ENCODE measurements around the gene AP5S1. TPM values are rescaled to one million over a fixed set of nuclear protein-coding genes. Genes with fewer than 3 reads are reported as not detected.
"Not testable (repeated sequence)": the region's sequence is repeated elsewhere in the genome, so short reads cannot be mapped to it uniquely, and the experiment has no call there.

Gene AP5S1
- total RNA-seq, 2 donors from 2014 or later = 4.9 to 5.3 TPM

DNA sequence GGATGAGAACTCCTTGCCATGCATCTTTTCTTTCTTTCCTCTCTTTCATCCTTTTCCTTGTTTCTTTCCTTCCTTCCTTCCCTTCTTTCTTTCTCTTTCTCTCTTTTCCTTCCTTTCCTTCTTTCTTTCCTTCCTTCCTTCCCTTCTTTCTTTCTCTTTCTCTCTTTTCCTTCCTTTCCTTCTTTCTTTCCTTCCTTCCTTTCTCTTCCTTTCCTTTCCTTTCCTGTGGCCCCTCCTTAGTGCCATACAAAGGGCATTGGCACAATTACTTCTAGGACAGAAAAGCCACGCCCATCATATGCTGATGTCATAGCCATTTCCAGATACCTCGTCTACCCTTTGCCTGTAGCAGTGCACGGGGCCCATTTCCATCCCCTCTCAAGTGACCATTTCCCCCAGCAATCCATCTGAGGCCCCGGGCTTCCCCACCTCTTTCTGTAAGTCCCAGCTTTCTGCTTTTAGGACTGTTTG is 31.6 kb upstream of the AP5S1 start:
- H3K27me3 ChIP-seq = no peaks in the 10 kb centered on the region
- no peaks in the 10 kb centered on the region for H3K36me3 ChIP-seq (replicated peaks in 1 of 2; ENCODE audit: insufficient read depth in 1 of 2, low read depth in 2 of 2)
- no peak overlapping the region for H3K27ac ChIP-seq
- WGBS, 2 donors = 52 to 55% methylated on average over 4 of the region's 4 CpGs
- H3K4me3 ChIP-seq = no peak overlapping the region
- H3K9me3 ChIP-seq = no peaks in the 10 kb centered on the region
- H3K4me1 ChIP-seq = peaks cover 32% of the 10 kb centered on the region
- intact Hi-C loops (cut with DNase I) = loop anchor here (5.0 to 10.0 kb wide), 2 partner anchors 34 to 66 kb away; partner anchors contain the start of gene AP5S1
- ATAC-seq (no peak), DNase-seq (no peak)
- no peak for TF ChIP-seq POLR2A (IDR thresholded peaks at IDR 0.05)
- TF ChIP-seq, protein P1, sequence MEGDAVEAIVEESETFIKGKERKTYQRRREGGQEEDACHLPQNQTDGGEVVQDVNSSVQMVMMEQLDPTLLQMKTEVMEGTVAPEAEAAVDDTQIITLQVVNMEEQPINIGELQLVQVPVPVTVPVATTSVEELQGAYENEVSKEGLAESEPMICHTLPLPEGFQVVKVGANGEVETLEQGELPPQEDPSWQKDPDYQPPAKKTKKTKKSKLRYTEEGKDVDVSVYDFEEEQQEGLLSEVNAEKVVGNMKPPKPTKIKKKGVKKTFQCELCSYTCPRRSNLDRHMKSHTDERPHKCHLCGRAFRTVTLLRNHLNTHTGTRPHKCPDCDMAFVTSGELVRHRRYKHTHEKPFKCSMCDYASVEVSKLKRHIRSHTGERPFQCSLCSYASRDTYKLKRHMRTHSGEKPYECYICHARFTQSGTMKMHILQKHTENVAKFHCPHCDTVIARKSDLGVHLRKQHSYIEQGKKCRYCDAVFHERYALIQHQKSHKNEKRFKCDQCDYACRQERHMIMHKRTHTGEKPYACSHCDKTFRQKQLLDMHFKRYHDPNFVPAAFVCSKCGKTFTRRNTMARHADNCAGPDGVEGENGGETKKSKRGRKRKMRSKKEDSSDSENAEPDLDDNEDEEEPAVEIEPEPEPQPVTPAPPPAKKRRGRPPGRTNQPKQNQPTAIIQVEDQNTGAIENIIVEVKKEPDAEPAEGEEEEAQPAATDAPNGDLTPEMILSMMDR (IDR thresholded peaks at IDR 0.05) = no peak

DNA sequence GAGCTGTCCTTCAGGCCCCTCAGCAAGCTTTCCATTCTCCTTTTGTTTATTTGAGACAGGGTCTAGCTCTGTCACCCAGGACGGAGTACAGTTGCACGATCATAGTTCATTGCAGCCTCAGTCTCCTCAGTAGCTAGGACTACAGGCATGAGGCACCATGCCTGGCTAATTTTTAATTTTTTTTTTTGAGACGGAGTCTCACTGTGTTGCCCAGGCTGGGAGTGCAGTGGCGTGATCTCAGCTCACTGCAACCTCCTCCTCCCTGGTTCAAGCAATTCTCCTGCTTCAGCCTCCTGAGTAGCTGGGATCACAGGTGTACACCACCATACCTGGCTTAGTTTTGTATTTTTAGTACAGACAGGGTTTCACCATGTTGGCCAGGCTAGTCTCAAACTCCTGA is 31.1 kb upstream of the AP5S1 start:
- intact Hi-C loops (cut with DNase I) = loop anchor here (5.0 to 10.0 kb wide), 2 partner anchors 33 to 66 kb away; partner anchors contain the start of gene AP5S1
- not testable (repeated sequence) for H3K27ac ChIP-seq

DNA sequence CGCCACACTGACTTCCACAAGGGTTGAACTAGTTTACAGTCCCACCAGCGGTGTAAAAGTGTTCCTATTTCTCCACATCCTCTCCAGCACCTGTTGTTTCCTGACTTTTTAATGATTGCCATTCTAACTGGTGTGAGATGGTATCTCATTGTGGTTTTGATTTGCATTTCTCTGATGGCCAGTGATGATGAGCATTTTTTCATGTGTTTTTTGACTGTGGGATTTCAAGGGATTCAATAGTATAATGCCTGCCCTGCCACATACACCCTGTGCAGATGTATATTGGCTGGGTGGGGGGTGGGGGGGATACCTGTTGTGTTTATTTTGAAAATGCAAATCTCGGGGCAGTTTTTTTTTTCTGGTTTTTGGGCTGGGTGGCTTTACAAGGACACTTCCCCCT is 26.2 kb upstream of the AP5S1 start:
- H3K36me3 ChIP-seq (replicated peaks in 1 of 2; ENCODE audit: insufficient read depth in 1 of 2, low read depth in 2 of 2); H3K9me3 ChIP-seq; ATAC-seq; DNase-seq; H3K4me3 ChIP-seq; H3K27me3 ChIP-seq; H3K27ac ChIP-seq; intact Hi-C loops (cut with DNase I): not testable (repeated sequence)
- peaks cover 21% of the 10 kb centered on the region for H3K4me1 ChIP-seq
- 50 to 100% methylated on average over 1 of the region's 3 CpGs for WGBS, 2 donors

More for the DNA sequence above, 31.1 kb upstream of the AP5S1 start:
- not testable (repeated sequence) for H3K4me3 ChIP-seq; DNase-seq; H3K9me3 ChIP-seq; H3K27me3 ChIP-seq; H3K36me3 ChIP-seq (replicated peaks in 1 of 2; ENCODE audit: insufficient read depth in 1 of 2, low read depth in 2 of 2); ATAC-seq
- peaks cover 27% of the 10 kb centered on the region for H3K4me1 ChIP-seq
- 89 to 91% methylated on average over 4 of the region's 4 CpGs for WGBS, 2 donors

DNA sequence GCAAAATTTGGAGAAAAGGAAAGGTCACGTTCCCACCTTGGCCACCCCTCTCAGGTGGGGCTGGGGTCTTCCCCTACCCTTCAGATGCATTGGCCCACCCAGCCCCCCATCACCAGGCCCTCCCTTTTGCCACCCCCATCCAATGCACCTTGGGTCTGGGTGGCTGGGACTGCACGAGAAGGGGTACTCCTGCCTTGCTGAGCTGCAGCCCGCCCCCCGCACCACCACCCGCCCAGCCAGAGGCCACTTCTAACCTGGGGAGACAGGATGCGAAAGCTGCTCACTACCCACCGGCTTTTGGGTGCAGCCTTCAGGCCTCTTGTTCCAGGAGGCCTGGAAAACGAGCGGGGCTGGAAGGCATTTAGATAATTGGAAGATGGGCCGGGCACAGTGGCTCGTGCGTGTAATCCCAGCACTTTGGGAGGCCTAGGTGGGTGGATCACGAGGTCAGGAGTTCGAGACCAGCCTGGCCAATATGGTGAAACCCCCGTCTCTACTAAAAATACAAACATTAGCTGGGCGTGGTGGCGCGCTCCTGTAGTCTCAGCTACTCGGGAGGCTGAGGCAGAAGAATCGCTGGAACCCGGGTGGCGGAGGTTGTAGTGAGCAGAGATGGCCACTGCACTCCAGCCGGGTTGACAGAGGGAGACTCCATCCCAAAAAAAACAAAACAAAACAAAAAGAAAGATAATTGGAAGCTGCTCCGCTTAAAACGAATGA is 25.5 kb upstream of the AP5S1 start:
- 83 to 87% methylated on average over 24 to 25 of the region's 25 CpGs for WGBS, 2 donors
- Histone ChIP-seq H3K36me3 (replicated peaks in 1 of 2; ENCODE audit: insufficient read depth in 1 of 2, low read depth in 2 of 2) (no peaks in the 10 kb centered on the region), H3K4me3 (peak overlapping the region in 1 of 2 donors; percentile 14), H3K27ac (peak overlapping the region in 2 of 4 donors; percentile 88 to 92), H3K27me3 (no peaks in the 10 kb centered on the region), H3K4me1 (peaks cover 21% of the 10 kb centered on the region), H3K9me3 (no peaks in the 10 kb centered on the region)
- no peak for ATAC-seq
- TF ChIP-seq, protein P1 (IDR thresholded peaks at IDR 0.05) = no peak
- TF ChIP-seq POLR2A (IDR thresholded peaks at IDR 0.05) = no peak
- intact Hi-C loops (cut with DNase I) = no loop called here
- peak in 1 of 4 donors; percentile 12 for DNase-seq

DNA sequence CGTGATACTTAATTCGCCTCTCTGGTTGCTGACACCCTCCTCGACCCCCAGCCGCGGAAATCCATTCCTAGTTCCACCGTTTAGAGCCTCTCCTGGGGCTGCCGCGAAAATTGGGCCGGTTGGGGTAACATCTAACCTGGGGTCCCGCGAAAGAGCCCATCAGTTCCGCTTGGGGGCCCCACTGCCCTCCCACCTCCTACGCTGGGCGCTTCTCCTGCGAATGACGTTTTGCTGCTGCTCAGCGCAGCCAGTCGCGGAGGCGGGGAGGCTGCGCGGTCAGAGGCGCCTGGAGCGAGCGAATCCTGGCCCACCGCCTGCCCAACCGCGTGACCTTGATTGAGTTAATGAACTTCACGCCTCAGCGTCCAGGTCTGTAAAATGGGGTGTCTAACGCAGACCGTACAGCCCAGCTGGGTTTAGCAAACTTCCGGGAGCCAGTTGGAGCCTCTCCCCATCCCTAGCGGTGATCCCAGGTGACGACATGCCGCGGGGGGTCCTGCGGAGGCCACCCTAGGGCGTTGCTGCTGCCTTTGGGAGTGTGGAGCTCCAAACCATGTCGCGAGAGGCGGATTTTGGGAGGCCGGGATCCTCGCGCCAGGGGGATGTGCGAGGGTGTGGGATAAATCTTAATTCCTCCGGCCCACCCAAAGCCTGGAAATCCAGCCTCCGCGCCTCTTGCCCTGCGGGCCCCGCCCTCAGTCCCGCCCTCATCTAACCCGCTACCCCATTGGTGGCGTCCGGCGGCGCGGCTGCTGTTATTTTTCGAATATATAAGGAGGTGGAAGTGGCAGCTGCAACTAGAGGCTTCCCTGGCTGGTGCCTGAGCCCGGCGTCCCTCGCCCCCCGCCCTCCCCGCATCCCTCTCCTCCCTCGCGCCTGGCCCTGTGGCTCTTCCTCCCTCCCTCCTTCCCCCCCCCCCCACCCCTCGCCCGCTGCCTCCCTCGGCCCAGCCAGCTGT is 24.6 kb upstream of the AP5S1 start, which contains the start of gene CDC25B:
CDC25B (plus strand) TSS at position 800 of the 958 bp plus-strand sequence. CDS start 222 bp downstream, outside the sequence.
- H3K36me3 ChIP-seq (replicated peaks in 1 of 2; ENCODE audit: insufficient read depth in 1 of 2, low read depth in 2 of 2) = no peaks in the 10 kb centered on the region
- peaks cover 21% of the 10 kb centered on the region for H3K4me1 ChIP-seq
- H3K27ac ChIP-seq = peak within 1 kb of the TSS; percentile 87 to 92 (median 89)
- H3K9me3 ChIP-seq = no peaks in the 10 kb centered on the region
- 2 to 9% methylated on average over 6 to 67 of the region's 69 CpGs for WGBS, 2 donors
- intact Hi-C loops (cut with DNase I) = no loop called here
- H3K4me3 ChIP-seq = peak within 1 kb of the TSS; percentile 14 to 77
- H3K27me3 ChIP-seq = no peaks in the 10 kb centered on the region
- peak; percentile 94 for ATAC-seq
- peak in 2 of 3 donors; percentile 54 to 60 for TF ChIP-seq POLR2A (IDR thresholded peaks at IDR 0.05)
- TF ChIP-seq, protein P1 (IDR thresholded peaks at IDR 0.05) = peak; percentile 21 to 83 (median 56)
- peak; percentile 92 to 93 (median 92) for DNase-seq

Measured in body of pancreas (tissue), 4 donors.